ENCODE results near the gene PMEPA1. TPM values are rescaled to one million over a fixed set of nuclear protein-coding genes. Genes with fewer than 3 reads are reported as not detected.

The PMEPA1 gene
- total and polyA plus RNA-seq, 2 experiments from 2014 or later, result 7.3 to 15.4 TPM

- Histone ChIP-seq H3K4me2 (no peak overlapping the region), H3K27ac (ENCODE audit: low read depth) (no peak overlapping the region), H3K36me3 (ENCODE audit: insufficient read depth) (no peaks in the 10 kb centered on the region), H3F3A (replicated peaks; ENCODE audit: low read depth) (no peaks in the 10 kb centered on the region), H3K27me3 (ENCODE audit: insufficient read depth) (no peaks in the 10 kb centered on the region), H4K20me1 (replicated peaks; ENCODE audit: insufficient read depth) (peaks cover 90% of the 10 kb centered on the region), H3K4me3 (no peak overlapping the region), H3K79me2 (replicated peaks; ENCODE audit: insufficient read depth) (peaks cover 100% of the 10 kb centered on the region), H2AFZ (no peak overlapping the region), H3K4me1 (ENCODE audit: insufficient read depth) (peaks cover 52% of the 10 kb centered on the region), H3K9me2 (ENCODE audit: insufficient read depth) (no peaks in the 10 kb centered on the region)
- DNase-seq (ENCODE audit: low spot score) (no peak), ATAC-seq (no peak)
- no peaks in the 10 kb centered on the region for H3K36me3 Mint-ChIP-seq (ENCODE audit: low read depth)
- H3K27ac Mint-ChIP-seq, result no peak overlapping the region
- H3K4me3 Mint-ChIP-seq, result no peak overlapping the region
- TF ChIP-seq JUNB (IDR thresholded peaks at IDR 0.05; ENCODE audit: unreplicated experiment) (no peak), CREB1 (CRISPR knock-in tag; IDR thresholded peaks at IDR 0.05; ENCODE audit: low read depth) (no peak), ZNF462 (CRISPR knock-in tag; IDR thresholded peaks at IDR 0.05) (no peak), ZNF114 (CRISPR knock-in tag; IDR thresholded peaks at IDR 0.05) (no peak), STAT1 (IDR thresholded peaks at IDR 0.05; ENCODE audit: unreplicated experiment) (no peak)
- H3K4me1 Mint-ChIP-seq, result peaks cover 76% of the 10 kb centered on the region
- H3K9me3 Mint-ChIP-seq, result no peaks in the 10 kb centered on the region
- H3K27me3 Mint-ChIP-seq (ENCODE audit: insufficient read depth, low read depth, poor library complexity), result peaks cover 9% of the 10 kb centered on the region
These were observed 7.7 kb downstream of the PMEPA1 start for GRCh38 chr20:57702091-57702490.

GRCh38 chr20:57701651-57702050, 8.2 kb downstream of the PMEPA1 start:
- Histone ChIP-seq H4K20me1 (replicated peaks; ENCODE audit: insufficient read depth) (peaks cover 90% of the 10 kb centered on the region), H3K4me3 (no peak overlapping the region), H3K36me3 (ENCODE audit: insufficient read depth) (no peaks in the 10 kb centered on the region), H3F3A (replicated peaks; ENCODE audit: low read depth) (no peaks in the 10 kb centered on the region), H3K27ac (ENCODE audit: low read depth) (no peak overlapping the region), H2AFZ (no peak overlapping the region), H3K9me2 (ENCODE audit: insufficient read depth) (no peaks in the 10 kb centered on the region), H3K27me3 (ENCODE audit: insufficient read depth) (no peaks in the 10 kb centered on the region), H3K4me2 (no peak overlapping the region), H3K79me2 (replicated peaks; ENCODE audit: insufficient read depth) (peaks cover 100% of the 10 kb centered on the region), H3K4me1 (ENCODE audit: insufficient read depth) (peaks cover 48% of the 10 kb centered on the region)
- Mint-ChIP-seq H3K4me1 (peaks cover 74% of the 10 kb centered on the region), H3K9me3 (no peaks in the 10 kb centered on the region), H3K36me3 (ENCODE audit: low read depth) (no peaks in the 10 kb centered on the region), H3K4me3 (no peak overlapping the region), H3K27me3 (ENCODE audit: insufficient read depth, low read depth, poor library complexity) (peaks cover 9% of the 10 kb centered on the region), H3K27ac (no peak overlapping the region)
- DNase-seq (ENCODE audit: low spot score) (no peak), ATAC-seq (no peak)
- TF ChIP-seq CTCF (conservative IDR thresholded peaks at IDR 0.05; ENCODE audit: low read depth in 2 of 2) (no peak), JUNB (IDR thresholded peaks at IDR 0.05; ENCODE audit: unreplicated experiment) (no peak), ZNF331 (CRISPR knock-in tag; IDR thresholded peaks at IDR 0.05; ENCODE audit: low read depth) (no peak), STAT1 (IDR thresholded peaks at IDR 0.05; ENCODE audit: unreplicated experiment) (no peak), EZH2phosphoT487 (IDR thresholded peaks at IDR 0.05; ENCODE audit: unreplicated experiment) (no peak)

All from GM23338 (cell line).